Lower leg skin (tissue), 4 donors: ENCODE measurements around the gene PSEN2. TPM values are rescaled to one million over a fixed set of nuclear protein-coding genes. Genes with fewer than 3 reads are reported as not detected.
A peak's percentile ranks its signal among the peaks of the same experiment; 100 is the strongest.

Experiments
- DNase-seq, 2 donors: peaks; one replicate each; pipeline ENCODE4 v3.0.0-alpha.2; 2019; ENCODE audit warnings: low spot score in 2 of 2
- H3K4me3 ChIP-seq: fragments of 200-600 bp; sonication (generic); 2 replicates; pipeline ENCODE4 v1.5.1; 2017; ENCODE audit warnings: mild to moderate bottlenecking, low read depth; ENCODE audit not compliant: poor library complexity, severe bottlenecking
- POLR2A ChIP-seq, 2 donors: fragments of 450-650 bp; IDR thresholded peaks; one replicate each; pipeline ENCODE4 v1.6.1; 2016 to 2017; ENCODE audit warnings: antibody characterized with exemption in 2 of 2, mild to moderate bottlenecking in 1 of 2, moderate library complexity in 1 of 2
- WGBS, 2 donors: methylation state at CpG; one replicate each; pipeline ENCODE4 v1.1.5; 2018; 5-methylcytosine and 5-hydroxymethylcytosine counted together
- intact Hi-C: fragments of 100-400 bp; cut with DNase I; formaldehyde crosslinking; loops from one replicate; pipeline ENCODE4 v1.15.0; 2023; ENCODE audit warnings: low total_unique reads
- total RNA-seq, 4 donors: library from RNA; depleted of rRNA; stranded (reverse); fragments of >200 nt; gene quantifications; one replicate each; pipeline ENCODE4 v1.1.0, GENCODE V29; 2016
- TF ChIP-seq, protein P1 (sequence below), 3 donors: fragments of 450-650 bp; IDR thresholded peaks; one replicate each; pipeline ENCODE4 v1.5.1; 2016; ENCODE audit warnings: antibody characterized with exemption in 3 of 3, mild to moderate bottlenecking in 3 of 3, moderate library complexity in 2 of 3

PSEN2 gene
- total RNA-seq, 4 donors from 2014 or later, result 10.9 to 36.0 (median 23.2) TPM

DNA sequence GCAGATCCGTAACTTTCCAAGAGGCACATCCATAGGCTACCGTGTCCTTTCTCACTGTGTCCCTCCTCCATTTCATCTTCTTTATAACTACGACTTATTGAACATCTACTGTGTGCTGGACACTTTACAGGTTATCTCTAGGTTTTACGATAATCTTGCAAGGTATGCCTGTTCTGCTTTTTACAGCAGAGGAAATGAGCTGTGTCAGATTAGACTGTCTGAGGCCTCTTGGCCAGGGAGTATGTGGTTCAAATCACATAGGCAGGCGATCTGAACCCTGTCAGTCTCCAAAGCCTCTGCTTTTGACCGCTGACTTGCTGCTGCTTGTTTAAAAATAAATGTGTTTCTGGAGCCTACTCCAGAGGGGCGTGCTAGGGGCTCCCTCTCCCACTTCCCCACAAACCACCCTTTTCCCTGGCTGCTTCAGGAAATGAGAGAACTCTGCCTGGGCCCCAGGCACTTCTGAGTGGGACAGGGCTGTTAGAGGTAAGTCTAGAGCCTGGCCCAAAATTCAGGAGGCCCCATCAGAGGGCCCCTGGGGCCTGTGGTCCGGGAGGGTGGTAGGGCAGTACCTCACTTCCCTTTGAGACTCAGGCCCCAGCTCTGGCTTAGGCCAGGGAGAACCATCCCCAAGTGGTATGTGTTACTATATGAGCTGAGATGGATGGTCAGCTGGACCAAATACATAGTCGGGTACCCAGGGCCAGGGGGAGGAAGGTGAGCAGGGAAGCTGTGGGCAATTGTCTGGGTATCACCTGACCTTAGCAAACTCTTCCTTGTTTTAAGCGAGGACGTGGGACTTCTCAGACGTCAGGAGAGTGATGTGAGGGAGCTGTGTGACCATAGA lies 4.4 kb downstream of the PSEN2 start:
- H3K4me3 ChIP-seq, result no peak overlapping the region
- 91 to 92% methylated on average over 12 of the region's 12 CpGs for WGBS, 2 donors
- intact Hi-C loops, result no loop called here
- TF ChIP-seq, protein P1, sequence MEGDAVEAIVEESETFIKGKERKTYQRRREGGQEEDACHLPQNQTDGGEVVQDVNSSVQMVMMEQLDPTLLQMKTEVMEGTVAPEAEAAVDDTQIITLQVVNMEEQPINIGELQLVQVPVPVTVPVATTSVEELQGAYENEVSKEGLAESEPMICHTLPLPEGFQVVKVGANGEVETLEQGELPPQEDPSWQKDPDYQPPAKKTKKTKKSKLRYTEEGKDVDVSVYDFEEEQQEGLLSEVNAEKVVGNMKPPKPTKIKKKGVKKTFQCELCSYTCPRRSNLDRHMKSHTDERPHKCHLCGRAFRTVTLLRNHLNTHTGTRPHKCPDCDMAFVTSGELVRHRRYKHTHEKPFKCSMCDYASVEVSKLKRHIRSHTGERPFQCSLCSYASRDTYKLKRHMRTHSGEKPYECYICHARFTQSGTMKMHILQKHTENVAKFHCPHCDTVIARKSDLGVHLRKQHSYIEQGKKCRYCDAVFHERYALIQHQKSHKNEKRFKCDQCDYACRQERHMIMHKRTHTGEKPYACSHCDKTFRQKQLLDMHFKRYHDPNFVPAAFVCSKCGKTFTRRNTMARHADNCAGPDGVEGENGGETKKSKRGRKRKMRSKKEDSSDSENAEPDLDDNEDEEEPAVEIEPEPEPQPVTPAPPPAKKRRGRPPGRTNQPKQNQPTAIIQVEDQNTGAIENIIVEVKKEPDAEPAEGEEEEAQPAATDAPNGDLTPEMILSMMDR (IDR thresholded peaks at IDR 0.05), result no peak
- no peak for TF ChIP-seq POLR2A (IDR thresholded peaks at IDR 0.05)
- DNase-seq, result peak in 1 of 2 donors; percentile 74

DNA sequence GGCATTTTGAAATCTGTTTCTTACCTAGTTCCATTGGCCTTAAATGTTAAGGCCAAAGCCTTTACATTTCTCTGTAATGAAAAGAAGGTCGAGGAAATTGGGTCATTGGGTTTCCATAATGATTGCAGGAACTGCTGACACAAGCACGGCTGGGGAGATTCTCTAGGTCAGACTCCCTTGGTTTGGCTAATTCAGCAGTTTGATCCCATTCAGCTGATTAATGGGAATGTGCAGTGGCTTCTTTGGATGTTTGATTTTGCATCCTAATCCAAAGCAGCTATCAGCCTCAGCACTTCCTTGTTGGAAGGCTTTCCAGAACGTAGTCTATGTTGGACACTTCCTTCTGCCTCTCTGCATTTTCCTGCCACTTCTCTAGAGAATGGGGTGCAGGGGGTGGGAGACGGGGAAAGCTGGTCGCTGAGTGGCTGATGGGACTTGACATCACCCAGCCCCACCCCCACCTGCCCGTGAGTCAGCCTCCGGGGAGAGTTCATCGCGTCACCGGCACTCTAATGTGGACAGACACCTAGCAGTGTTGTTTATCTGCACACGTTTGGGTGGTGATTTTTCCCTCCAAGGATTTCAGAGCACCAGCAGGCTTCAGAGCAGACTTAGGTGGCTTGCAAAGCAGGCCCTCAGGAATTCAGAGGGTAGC lies 5.4 kb downstream of the PSEN2 start:
- WGBS, 2 donors, result 60 to 63% methylated on average over 11 of the region's 11 CpGs
- intact Hi-C loops, result no loop called here
- H3K4me3 ChIP-seq, result no peak overlapping the region
- DNase-seq, result peak in 1 of 2 donors; percentile 67
- TF ChIP-seq, protein P1 (IDR thresholded peaks at IDR 0.05), result no peak
- TF ChIP-seq POLR2A (IDR thresholded peaks at IDR 0.05), result no peak

DNA sequence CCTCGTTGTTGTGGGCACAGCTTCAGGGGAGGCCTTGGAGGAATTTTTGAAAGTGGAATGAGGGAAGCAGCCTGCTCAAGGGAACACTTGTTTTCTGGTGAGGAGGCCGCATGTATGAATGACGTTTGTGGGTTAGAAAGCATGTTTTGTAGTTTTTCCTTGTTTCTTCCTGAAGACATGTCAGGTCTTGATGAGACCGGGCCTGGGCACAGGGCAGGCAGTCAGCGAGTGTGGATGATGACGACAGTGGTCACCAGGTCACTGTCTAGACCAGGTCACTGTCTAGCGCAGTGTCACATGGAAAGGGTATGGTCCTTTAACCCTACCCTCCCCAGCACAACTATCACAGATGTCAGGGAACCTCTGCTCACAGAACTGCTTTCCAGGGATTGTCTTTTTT lies 7.3 kb downstream of the PSEN2 start:
- H3K4me3 ChIP-seq, result no peak overlapping the region
- DNase-seq, result peak in 1 of 2 donors; percentile 15
- TF ChIP-seq POLR2A (IDR thresholded peaks at IDR 0.05), result no peak
- TF ChIP-seq, protein P1 (IDR thresholded peaks at IDR 0.05), result no peak
- 55 to 74% methylated on average over 7 of the region's 7 CpGs for WGBS, 2 donors
- intact Hi-C loops, result no loop called here

DNA sequence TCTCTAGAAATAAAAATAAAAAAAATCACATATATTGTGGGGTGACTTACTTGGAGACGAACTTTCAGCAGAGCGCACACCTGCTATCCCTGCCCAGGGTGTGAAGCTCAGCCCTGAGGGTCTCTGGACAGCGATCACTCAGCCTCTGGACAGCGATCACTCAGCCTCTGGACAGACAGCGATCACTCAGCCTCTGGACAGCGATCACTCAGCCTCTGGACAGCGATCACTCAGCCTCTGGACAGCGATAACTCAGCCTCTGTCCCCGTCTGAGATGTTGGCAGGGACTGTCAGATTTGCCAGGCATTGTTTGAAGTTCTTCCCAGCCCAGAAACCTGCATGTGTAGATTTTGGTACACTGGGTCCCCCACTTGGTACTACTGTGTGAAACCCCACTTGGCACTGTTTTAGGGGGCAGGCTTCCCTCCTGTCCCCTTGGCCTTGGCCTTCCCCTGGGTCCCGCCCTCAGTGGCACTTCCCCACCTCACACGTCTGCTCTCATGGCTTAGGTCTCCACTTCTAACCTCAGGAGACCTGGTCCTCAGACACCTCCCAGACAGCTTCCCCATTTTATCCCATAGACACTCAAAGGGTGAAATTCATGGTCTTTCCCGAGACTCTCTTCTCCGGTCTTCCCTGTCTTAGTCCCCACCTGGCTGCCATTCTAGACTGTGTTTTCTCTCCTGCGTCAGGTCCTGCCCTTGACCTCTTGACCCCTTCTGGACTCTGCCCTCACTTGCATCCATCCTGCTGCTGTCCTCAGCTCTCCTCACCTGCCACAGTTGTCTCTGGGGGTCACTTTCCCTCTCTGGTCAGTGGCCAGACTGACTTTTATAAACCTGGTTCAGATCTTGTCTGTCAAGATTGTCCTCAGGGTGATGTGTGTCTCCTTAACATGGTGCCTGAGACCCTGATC lies 10.2 kb downstream of the PSEN2 start:
- intact Hi-C loops, result no loop called here
- TF ChIP-seq POLR2A (IDR thresholded peaks at IDR 0.05), result no peak
- H3K4me3 ChIP-seq, result no peak overlapping the region
- DNase-seq, result no peak
- WGBS, 2 donors, result 94 to 95% methylated on average over 14 of the region's 14 CpGs

DNA sequence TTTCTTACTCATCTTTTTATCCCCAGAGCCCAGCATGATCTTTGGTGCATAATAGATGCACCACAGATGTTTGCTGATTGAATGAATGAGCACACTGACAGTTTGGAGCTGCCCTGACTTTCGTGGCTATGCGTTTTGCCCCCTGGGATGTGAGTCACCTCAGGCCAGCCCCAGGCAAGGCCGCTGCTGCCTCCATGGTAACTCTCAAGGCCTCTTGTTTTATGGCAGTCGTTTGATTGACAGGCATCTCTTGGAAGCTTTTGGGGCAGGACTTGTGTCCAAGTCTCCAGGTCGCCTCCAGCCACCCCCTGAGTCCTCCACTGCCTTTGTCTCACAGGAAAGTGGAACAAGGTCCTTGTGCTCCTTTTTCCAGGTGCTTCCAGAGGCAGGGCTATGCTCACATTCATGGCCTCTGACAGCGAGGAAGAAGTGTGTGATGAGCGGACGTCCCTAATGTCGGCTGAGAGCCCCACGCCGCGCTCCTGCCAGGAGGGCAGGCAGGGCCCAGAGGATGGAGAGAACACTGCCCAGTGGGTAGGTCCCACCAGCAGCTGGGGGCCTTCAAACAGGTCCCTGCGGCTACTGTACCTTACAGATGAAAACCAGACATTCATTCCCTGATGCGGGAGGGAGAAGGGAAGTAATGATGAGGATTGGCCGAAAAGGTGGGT lies 11.2 kb downstream of the PSEN2 start:
- TF ChIP-seq POLR2A (IDR thresholded peaks at IDR 0.05), result no peak
- TF ChIP-seq, protein P1 (IDR thresholded peaks at IDR 0.05), result no peak
- DNase-seq, result no peak
- no peak overlapping the region for H3K4me3 ChIP-seq
- WGBS, 2 donors, result 89 to 91% methylated on average over 15 of the region's 15 CpGs
- intact Hi-C loops, result no loop called here
